Kidney (tissue), 14 donors: ENCODE measurements around the gene CD46. TPM values are rescaled to one million over a fixed set of nuclear protein-coding genes. Genes with fewer than 3 reads are reported as not detected.

Experiments
- DNase-seq, 5 donors: peaks; one replicate each; pipeline ENCODE4 v3.0.0-alpha.2; 2013 to 2020
- FAIRE-seq: peaks from 2 replicates; lab custom pipeline; 2012; peaks lifted over from hg19 to GRCh38; lab: Jason Lieb, UNC
- H3K27ac ChIP-seq, 2 donors: one replicate each; pipeline ENCODE4 v1.7.0; 2013; ENCODE audit warnings: low read depth in 2 of 2, low read length in 2 of 2, inconsistent platforms in 1 of 2
- H3K27me3 ChIP-seq: one replicate; pipeline ENCODE4 v1.7.1; 2013; ENCODE audit warnings: low read length, inconsistent platforms; ENCODE audit not compliant: control insufficient read depth, insufficient read depth
- H3K36me3 ChIP-seq, 3 donors: one replicate each; pipeline versions ENCODE4 v1.7.0 to v1.7.1; 2013; ENCODE audit warnings: low read length in 3 of 3, control low read depth in 1 of 3, inconsistent platforms in 1 of 3; ENCODE audit not compliant: insufficient read depth in 3 of 3, control insufficient read depth in 2 of 3
- H3K4me1 ChIP-seq, 3 donors: one replicate each; pipeline versions ENCODE4 v1.7.0 to v1.7.1; 2013; ENCODE audit warnings: low read length in 3 of 3, inconsistent platforms in 1 of 3, low read depth in 1 of 3; ENCODE audit not compliant: control insufficient read depth in 2 of 3, insufficient read depth in 2 of 3
- H3K4me3 ChIP-seq, 3 donors: one replicate each; pipeline versions ENCODE4 v1.7.0 to v1.8.1; 2013; ENCODE audit warnings: low read length in 3 of 3, control low read depth in 1 of 3, inconsistent platforms in 1 of 3
- H3K9ac ChIP-seq, 3 donors: one replicate each; pipeline versions ENCODE4 v1.7.0 to v1.7.1; 2013; ENCODE audit warnings: low read length in 3 of 3, control low read depth in 1 of 3, inconsistent platforms in 1 of 3
- H3K9me3 ChIP-seq, 3 donors: one replicate each; pipeline versions ENCODE4 v1.7.0 to v1.7.1; 2013; ENCODE audit warnings: low read length in 3 of 3, control low read depth in 1 of 3, inconsistent platforms in 1 of 3; ENCODE audit not compliant: control insufficient read depth in 2 of 3, insufficient read depth in 1 of 3
- intact Hi-C: fragments of 100-400 bp; cut with DNase I; formaldehyde crosslinking; loops from one replicate; pipeline ENCODE4 v1.11.1; 2022
- polyA plus RNA-seq: library from polyadenylated mRNA; stranded (reverse); fragments of 350-450 nt; fragmentation: Illumina TruSeq; extraction: RNeasy Lipid Tissue Mini Kit (QIAGEN cat#74804); gene quantifications from one replicate; pipeline ENCODE4 v1.2.3, GENCODE V29; 2014; ENCODE audit warnings: low read depth, low replicate concordance; ENCODE audit not compliant: insufficient read depth
- total RNA-seq: library from RNA; stranded (reverse); fragmentation: NEBNext Ultra II Directional; extraction: Animal tissue kit (Norgen Biotek cat#: 25700); gene quantifications from one replicate; pipeline ENCODE4 v1.2.1, GENCODE V29; 2021
- TF ChIP-seq, protein P1 (sequence below): IDR thresholded peaks from 3 replicates; pipeline ENCODE4 v1.5.1; 2012; ENCODE audit warnings: mild to moderate bottlenecking, moderate library complexity, borderline replicate concordance; ENCODE audit not compliant: insufficient read depth; ENCODE audit errors: extremely low read depth
- donor health status: control.
- donor health status: control.
- donor health status: control.
- donor health status: control.
- donor health status: control.
- donor health status: DM: yes; HTN: yes; CAD: no.
- donor health status: Normal renal cell carcinoma (clear cell type).

CD46 gene
- total and polyA plus RNA-seq, 2 donors from 2014 or later = 119 to 269 TPM

DNA sequence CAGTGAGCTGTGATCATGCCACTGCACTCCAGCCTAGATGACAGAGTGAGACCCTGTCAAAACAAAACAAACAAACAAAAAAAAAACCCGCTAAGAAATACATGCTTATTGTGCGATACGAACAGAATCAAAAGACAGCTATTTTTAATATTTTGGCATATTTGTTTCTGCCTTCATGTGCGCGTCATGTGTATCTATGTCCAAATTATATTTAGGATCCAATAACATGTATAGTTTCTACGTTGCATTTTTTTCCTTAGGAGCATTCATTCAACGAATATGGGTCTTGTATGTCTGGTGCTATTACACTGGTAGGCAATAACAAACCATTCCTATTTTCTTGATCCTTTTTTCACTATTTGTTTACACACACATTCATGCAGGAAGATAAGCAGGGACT, 1.8 kb downstream of the CD46 start:
- intact Hi-C loops = no loop called here
- H3K27ac ChIP-seq = no peak overlapping the region
- H3K4me1 ChIP-seq = peaks cover 3 to 20% (median 13%) of the 10 kb centered on the region in 3 donors
- no peaks in the 10 kb centered on the region for H3K27me3 ChIP-seq
- H3K9me3 ChIP-seq = no peaks in the 10 kb centered on the region
- DNase-seq = no peak
- TF ChIP-seq, protein P1, sequence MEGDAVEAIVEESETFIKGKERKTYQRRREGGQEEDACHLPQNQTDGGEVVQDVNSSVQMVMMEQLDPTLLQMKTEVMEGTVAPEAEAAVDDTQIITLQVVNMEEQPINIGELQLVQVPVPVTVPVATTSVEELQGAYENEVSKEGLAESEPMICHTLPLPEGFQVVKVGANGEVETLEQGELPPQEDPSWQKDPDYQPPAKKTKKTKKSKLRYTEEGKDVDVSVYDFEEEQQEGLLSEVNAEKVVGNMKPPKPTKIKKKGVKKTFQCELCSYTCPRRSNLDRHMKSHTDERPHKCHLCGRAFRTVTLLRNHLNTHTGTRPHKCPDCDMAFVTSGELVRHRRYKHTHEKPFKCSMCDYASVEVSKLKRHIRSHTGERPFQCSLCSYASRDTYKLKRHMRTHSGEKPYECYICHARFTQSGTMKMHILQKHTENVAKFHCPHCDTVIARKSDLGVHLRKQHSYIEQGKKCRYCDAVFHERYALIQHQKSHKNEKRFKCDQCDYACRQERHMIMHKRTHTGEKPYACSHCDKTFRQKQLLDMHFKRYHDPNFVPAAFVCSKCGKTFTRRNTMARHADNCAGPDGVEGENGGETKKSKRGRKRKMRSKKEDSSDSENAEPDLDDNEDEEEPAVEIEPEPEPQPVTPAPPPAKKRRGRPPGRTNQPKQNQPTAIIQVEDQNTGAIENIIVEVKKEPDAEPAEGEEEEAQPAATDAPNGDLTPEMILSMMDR = no peak
- peak overlapping the region in 2 of 3 donors; percentile 8 to 91 for H3K4me3 ChIP-seq
- FAIRE-seq = no peak
- H3K36me3 ChIP-seq = peaks cover 3 to 13% (median 5%) of the 10 kb centered on the region in 3 donors
- no peak overlapping the region for H3K9ac ChIP-seq

DNA sequence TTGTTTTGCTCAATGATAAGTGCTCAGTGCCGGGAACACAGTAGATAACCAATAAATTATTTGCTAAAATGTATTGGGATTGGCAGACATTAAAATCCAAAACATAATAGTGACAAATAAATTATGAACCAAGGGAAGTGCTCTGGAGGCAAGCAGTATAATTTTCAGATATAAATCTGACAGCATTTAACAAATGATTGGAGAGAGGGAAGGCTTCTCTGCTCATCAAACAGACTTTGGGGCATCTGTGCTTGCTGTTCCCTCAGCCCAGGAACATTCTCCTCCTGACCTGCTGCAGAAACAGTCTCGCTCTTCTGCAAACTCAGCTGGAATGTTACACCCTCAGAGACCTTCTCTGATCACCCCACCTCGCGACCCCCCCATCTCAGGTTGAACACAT, 2.2 kb downstream of the CD46 start:
- FAIRE-seq (no peak), DNase-seq (no peak)
- H3K4me3 ChIP-seq = peak overlapping the region in 2 of 3 donors; percentile 0 to 8
- H3K27me3 ChIP-seq = no peaks in the 10 kb centered on the region
- intact Hi-C loops = no loop called here
- no peak overlapping the region for H3K9ac ChIP-seq
- H3K4me1 ChIP-seq = peaks cover 3 to 20% (median 13%) of the 10 kb centered on the region in 3 donors
- H3K9me3 ChIP-seq = no peaks in the 10 kb centered on the region
- H3K27ac ChIP-seq = no peak overlapping the region
- H3K36me3 ChIP-seq = peaks cover 3 to 14% (median 6%) of the 10 kb centered on the region in 3 donors
- TF ChIP-seq, protein P1 = no peak

DNA sequence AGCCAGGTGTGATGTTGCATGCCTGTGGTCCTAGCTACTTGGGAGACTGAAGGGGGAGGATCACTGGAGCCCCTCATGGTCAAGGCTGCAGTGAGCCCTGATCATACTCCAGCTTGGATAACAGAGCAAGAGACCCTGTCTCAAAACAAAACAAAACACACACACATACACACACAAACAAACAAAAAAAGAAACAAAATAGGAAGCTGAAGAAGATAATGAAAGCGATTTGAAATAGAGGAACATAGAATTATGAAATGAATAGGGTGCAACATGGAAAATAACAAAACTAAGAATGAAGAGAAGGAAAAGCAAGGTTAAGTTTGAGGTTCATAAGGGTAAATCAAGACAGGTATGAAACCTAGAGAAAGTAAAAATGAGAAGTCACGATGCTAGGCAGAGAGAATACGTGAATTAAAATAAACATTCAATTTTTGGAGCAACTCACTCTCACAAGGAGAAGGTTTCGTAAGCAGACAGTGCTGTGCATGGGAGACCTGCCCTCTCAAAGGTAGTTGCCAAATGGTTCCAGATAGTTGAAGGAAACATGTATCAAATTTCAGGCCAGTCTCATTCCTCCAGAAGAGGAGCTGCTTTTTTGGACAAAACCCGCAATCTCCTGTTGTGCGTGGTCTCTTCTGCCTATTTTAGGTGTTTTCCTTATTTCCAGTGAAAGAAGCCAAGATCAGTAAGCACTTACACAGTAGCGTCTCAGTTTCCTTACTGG, 3.3 kb downstream of the CD46 start:
- H3K9ac ChIP-seq = no peak overlapping the region
- peaks cover 3 to 14% (median 10%) of the 10 kb centered on the region in 3 donors for H3K36me3 ChIP-seq
- no peak for DNase-seq
- no peaks in the 10 kb centered on the region for H3K27me3 ChIP-seq
- peak overlapping the region in 1 of 2 donors; percentile 10 for H3K27ac ChIP-seq
- TF ChIP-seq, protein P1 = no peak
- H3K4me1 ChIP-seq = peaks cover 3 to 20% (median 13%) of the 10 kb centered on the region in 3 donors
- no peak overlapping the region for H3K4me3 ChIP-seq
- H3K9me3 ChIP-seq = no peaks in the 10 kb centered on the region
- intact Hi-C loops = no loop called here
- FAIRE-seq = no peak
